ENCODE results near the gene MT2A. TPM values are rescaled to one million over a fixed set of nuclear protein-coding genes. Genes with fewer than 3 reads are reported as not detected.

The MT2A gene
- total and polyA plus RNA-seq, 7 donors = 37.5 to 968 (median 161) TPM

GRCh38 chr16:56625140-56625942 is 17.0 kb downstream of the MT2A start, which contains the start of gene MT1E:
Gene MT1E, plus strand, starts transcription at chr16:56625781. Its CDS starts 71 bp downstream, at chr16:56625852.
- 1 to 3% methylated on average over 62 of the region's 62 CpGs for WGBS, 2 donors
- peaks cover 0 to 23% (median 19%) of the 10 kb centered on the region in 4 donors for H3K4me1 ChIP-seq
- intact Hi-C loops (cut with DNase I) = loop anchor here (1.0 to 2.0 kb wide), 2 partner anchors 17 to 57 kb away; partner anchors contain the start of genes MT1X and MT2A
- no peaks in the 10 kb centered on the region for H3K27me3 ChIP-seq
- H3K4me3 ChIP-seq = peak within 1 kb of the TSS; percentile 52 to 68 (median 58)
- no peaks in the 10 kb centered on the region for H3K36me3 ChIP-seq
- no peaks in the 10 kb centered on the region for H3K9me3 ChIP-seq
- peak; percentile 95 for DNase-seq
- TF ChIP-seq EP300 (IDR thresholded peaks at IDR 0.05) = peak in 3 of 4 donors; percentile 52 to 87 (median 83)
- peak; percentile 83 to 85 for TF ChIP-seq POLR2A (IDR thresholded peaks at IDR 0.05)
- TF ChIP-seq, protein P1, sequence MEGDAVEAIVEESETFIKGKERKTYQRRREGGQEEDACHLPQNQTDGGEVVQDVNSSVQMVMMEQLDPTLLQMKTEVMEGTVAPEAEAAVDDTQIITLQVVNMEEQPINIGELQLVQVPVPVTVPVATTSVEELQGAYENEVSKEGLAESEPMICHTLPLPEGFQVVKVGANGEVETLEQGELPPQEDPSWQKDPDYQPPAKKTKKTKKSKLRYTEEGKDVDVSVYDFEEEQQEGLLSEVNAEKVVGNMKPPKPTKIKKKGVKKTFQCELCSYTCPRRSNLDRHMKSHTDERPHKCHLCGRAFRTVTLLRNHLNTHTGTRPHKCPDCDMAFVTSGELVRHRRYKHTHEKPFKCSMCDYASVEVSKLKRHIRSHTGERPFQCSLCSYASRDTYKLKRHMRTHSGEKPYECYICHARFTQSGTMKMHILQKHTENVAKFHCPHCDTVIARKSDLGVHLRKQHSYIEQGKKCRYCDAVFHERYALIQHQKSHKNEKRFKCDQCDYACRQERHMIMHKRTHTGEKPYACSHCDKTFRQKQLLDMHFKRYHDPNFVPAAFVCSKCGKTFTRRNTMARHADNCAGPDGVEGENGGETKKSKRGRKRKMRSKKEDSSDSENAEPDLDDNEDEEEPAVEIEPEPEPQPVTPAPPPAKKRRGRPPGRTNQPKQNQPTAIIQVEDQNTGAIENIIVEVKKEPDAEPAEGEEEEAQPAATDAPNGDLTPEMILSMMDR (IDR thresholded peaks at IDR 0.05) = no peak
- TF ChIP-seq POLR2AphosphoS5 (IDR thresholded peaks at IDR 0.05) = peak; percentile 83 to 97 (median 94)
- H3K27ac ChIP-seq = peak within 1 kb of the TSS; percentile 89 to 92 (median 90)

DNA sequence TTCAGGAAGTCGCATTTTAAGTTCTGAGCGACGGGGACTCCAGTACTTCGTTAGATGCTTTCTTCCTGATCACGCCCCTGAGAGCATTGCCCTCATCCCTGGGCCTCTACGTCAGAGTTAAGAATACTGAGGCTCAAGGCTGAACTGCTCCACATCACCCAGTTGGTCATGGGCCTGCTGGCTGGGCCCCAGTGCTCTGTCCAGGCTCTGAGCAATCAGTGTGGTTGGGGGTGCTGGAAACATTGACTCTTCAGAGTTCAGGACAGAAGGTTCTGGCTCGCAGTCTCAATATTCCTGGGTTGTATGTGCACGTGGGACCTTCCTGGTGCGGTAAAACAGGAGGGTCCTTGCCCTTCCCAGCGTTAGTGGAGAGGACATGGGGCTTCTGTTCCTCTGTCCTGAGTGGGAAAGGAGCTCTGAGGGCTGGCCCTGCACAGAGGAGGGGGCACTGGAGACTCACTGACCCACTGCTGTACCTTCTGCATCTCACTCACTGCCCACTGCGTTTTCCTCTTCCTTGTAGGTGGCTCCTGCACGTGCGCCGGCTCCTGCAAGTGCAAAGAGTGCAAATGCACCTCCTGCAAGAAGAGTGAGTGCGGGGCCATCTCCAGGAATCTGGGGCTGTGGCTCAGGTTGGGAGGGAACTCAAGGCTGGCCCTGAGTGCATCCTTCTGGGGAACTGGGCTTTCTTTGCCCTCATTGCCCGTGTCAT is 17.7 kb downstream of the MT2A start:
- no peaks in the 10 kb centered on the region for H3K36me3 ChIP-seq
- 8 to 18% methylated on average over 16 of the region's 16 CpGs for WGBS, 2 donors
- intact Hi-C loops (cut with DNase I) = loop anchor here (1.0 to 2.0 kb wide), 2 partner anchors 18 to 57 kb away; partner anchors contain the start of genes MT1X and MT2A
- H3K9me3 ChIP-seq = no peaks in the 10 kb centered on the region
- peaks cover 0 to 23% (median 19%) of the 10 kb centered on the region in 4 donors for H3K4me1 ChIP-seq
- TF ChIP-seq POLR2AphosphoS5 (IDR thresholded peaks at IDR 0.05) (peak in 1 of 4 donors; percentile 74), POLR2A (IDR thresholded peaks at IDR 0.05) (no peak), EP300 (IDR thresholded peaks at IDR 0.05) (peak in 3 of 4 donors; percentile 46 to 72 (median 72))
- TF ChIP-seq, protein P1 (IDR thresholded peaks at IDR 0.05) = no peak
- peak; percentile 91 for DNase-seq
- no peaks in the 10 kb centered on the region for H3K27me3 ChIP-seq
- peak overlapping the region; percentile 89 to 92 (median 90) for H3K27ac ChIP-seq
- peak overlapping the region; percentile 52 to 68 (median 58) for H3K4me3 ChIP-seq

DNA sequence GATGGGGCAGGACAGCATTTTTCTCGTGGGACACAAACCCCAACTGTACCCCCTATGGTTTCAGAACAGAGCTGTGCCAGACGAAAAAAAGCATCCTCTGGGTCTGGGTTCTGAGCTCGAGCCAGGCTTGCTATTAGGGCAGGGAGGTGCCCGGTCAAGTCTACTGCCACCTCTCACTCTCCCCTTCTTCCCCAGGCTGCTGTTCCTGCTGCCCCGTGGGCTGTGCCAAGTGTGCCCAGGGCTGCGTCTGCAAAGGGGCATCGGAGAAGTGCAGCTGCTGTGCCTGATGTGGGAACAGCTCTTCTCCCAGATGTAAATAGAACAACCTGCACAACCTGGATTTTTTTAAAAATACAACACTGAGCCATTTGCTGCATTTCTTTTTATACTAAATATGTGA is 18.3 kb downstream of the MT2A start:
- 25 to 52% methylated on average over 7 of the region's 7 CpGs for WGBS, 2 donors
- no peak for TF ChIP-seq POLR2A (IDR thresholded peaks at IDR 0.05)
- no peak for TF ChIP-seq POLR2AphosphoS5 (IDR thresholded peaks at IDR 0.05)
- TF ChIP-seq, protein P1 (IDR thresholded peaks at IDR 0.05) = no peak
- no peak for TF ChIP-seq EP300 (IDR thresholded peaks at IDR 0.05)
- H3K36me3 ChIP-seq = no peaks in the 10 kb centered on the region
- H3K4me3 ChIP-seq = peak overlapping the region; percentile 52 to 68 (median 58)
- intact Hi-C loops (cut with DNase I) = no loop called here
- H3K27ac ChIP-seq = peak overlapping the region; percentile 89 to 92 (median 90)
- H3K9me3 ChIP-seq = no peaks in the 10 kb centered on the region
- no peak for DNase-seq
- H3K27me3 ChIP-seq = no peaks in the 10 kb centered on the region
- H3K4me1 ChIP-seq = peaks cover 0 to 24% (median 19%) of the 10 kb centered on the region in 4 donors

DNA sequence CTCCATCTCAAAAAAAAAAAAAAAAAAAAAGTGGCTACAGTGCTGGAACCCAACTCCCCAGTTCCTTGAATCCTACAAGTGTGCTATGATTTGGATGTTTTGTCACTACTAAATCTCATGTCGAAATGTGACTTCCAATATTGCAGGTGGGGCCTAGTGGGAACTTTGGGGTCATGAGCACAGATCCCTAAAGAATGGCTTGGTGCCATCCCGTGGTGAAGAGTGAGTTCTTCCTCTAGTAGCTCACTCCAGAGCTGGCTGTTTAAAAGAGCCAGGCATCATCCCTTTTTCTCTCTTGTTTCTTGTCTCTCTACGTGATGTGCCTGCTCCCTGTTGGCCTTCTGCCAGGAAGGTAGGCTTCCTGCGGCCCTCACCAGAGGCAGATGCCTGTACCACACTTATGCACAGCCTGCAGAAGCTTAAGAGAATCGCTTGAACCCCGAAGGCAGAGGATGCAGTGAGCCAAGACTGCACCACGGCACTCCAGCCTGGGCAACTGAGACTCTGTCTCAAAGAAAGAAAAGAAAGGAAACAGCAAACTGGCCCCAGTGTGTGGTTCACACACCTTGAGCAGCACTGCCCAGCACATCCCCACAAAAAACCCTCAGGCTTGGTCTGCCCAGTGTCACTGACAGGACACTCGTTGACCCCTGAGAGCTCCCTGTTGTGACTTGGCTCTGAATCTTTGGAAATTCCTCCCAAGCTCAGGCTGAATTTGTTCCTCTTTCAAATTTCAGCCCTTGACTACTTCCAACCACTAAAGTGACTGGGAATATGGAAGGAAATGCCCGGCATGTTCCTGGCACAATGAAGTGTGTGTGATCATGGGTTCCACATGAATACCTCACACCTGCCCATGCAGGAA is 20.3 kb downstream of the MT2A start:
- intact Hi-C loops (cut with DNase I) = no loop called here
- DNase-seq = no peak

More for the DNA sequence above, 20.3 kb downstream of the MT2A start:
- 78 to 84% methylated on average over 9 of the region's 9 CpGs for WGBS, 2 donors
- H3K27ac ChIP-seq = peak overlapping the region; percentile 0 to 92 (median 64)
- H3K9me3 ChIP-seq = no peaks in the 10 kb centered on the region
- peaks cover 0 to 39% (median 29%) of the 10 kb centered on the region in 4 donors for H3K4me1 ChIP-seq
- H3K36me3 ChIP-seq = no peaks in the 10 kb centered on the region
- H3K4me3 ChIP-seq = no peak overlapping the region
- H3K27me3 ChIP-seq = peaks cover 0 to 3% (median 0%) of the 10 kb centered on the region in 3 donors
- TF ChIP-seq POLR2AphosphoS5 (IDR thresholded peaks at IDR 0.05) = no peak
- TF ChIP-seq, protein P1 (IDR thresholded peaks at IDR 0.05) = no peak
- TF ChIP-seq EP300 (IDR thresholded peaks at IDR 0.05) = no peak
- no peak for TF ChIP-seq POLR2A (IDR thresholded peaks at IDR 0.05)

Measured in sigmoid colon (tissue), 7 donors.